HEK293 (cell line): ENCODE results near the gene GTSF1L.

Source experiments
- ZNF121 ChIP-seq: fragments of 450-650 bp; formaldehyde crosslinking; IDR thresholded peaks from 2 replicates; pipeline ENCODE4 v1.5.1; 2016; ENCODE audit warnings: missing biosample characterization, missing genetic modification characterization
- TF ChIP-seq, protein P1 (sequence below): fragments of 450-650 bp; formaldehyde crosslinking; IDR thresholded peaks from 2 replicates; pipeline ENCODE4 v1.5.1; 2016; ENCODE audit warnings: missing biosample characterization, missing genetic modification characterization

DNA sequence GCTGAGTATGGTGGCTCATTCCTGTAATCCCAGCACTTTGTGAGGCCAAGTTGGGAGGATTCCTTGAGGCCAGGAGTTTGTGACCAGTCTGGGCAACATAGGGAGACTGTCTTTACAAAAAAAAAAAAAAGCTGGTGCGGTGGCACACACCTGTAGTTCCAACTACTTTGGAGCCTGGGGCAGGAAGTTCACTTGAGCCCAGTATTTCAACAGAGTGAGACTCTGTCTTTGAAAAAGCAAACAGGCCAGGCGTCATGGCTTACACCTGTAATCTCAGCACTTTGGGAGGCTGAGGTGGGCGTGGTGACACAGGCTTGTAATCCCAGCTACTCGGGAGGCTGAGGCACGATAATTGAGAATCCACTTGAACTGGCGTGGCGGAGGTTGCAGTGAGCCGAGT lies 31.2 kb downstream of the GTSF1L start:
- no peak for TF ChIP-seq ZNF121 (tag by site-specific recombination)
- TF ChIP-seq, protein P1, sequence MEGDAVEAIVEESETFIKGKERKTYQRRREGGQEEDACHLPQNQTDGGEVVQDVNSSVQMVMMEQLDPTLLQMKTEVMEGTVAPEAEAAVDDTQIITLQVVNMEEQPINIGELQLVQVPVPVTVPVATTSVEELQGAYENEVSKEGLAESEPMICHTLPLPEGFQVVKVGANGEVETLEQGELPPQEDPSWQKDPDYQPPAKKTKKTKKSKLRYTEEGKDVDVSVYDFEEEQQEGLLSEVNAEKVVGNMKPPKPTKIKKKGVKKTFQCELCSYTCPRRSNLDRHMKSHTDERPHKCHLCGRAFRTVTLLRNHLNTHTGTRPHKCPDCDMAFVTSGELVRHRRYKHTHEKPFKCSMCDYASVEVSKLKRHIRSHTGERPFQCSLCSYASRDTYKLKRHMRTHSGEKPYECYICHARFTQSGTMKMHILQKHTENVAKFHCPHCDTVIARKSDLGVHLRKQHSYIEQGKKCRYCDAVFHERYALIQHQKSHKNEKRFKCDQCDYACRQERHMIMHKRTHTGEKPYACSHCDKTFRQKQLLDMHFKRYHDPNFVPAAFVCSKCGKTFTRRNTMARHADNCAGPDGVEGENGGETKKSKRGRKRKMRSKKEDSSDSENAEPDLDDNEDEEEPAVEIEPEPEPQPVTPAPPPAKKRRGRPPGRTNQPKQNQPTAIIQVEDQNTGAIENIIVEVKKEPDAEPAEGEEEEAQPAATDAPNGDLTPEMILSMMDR (tag by site-specific recombination) = no peak
